GM12891 (cell line): Measurements from ENCODE around the gene ELK4.

ENCODE experiments used
- PAX5 ChIP-seq: IDR thresholded peaks from 2 replicates; pipeline ENCODE4 v1.6.1; 2011; ENCODE audit warnings: low read length, moderate library complexity, mild to moderate bottlenecking; ENCODE audit not compliant: insufficient read depth, severe bottlenecking
- POLR2A ChIP-seq: IDR thresholded peaks from 2 replicates; pipeline ENCODE4 v1.6.1; 2011; ENCODE audit warnings: low read depth, low read length, control low read depth
- POLR2AphosphoS5 ChIP-seq: IDR thresholded peaks from 2 replicates; pipeline ENCODE4 v1.6.1; 2011; ENCODE audit warnings: low read depth, low read length, control low read depth
- TAF1 ChIP-seq: IDR thresholded peaks from 2 replicates; pipeline ENCODE4 v1.6.1; 2011; ENCODE audit warnings: low read depth, low read length, control low read depth

DNA sequence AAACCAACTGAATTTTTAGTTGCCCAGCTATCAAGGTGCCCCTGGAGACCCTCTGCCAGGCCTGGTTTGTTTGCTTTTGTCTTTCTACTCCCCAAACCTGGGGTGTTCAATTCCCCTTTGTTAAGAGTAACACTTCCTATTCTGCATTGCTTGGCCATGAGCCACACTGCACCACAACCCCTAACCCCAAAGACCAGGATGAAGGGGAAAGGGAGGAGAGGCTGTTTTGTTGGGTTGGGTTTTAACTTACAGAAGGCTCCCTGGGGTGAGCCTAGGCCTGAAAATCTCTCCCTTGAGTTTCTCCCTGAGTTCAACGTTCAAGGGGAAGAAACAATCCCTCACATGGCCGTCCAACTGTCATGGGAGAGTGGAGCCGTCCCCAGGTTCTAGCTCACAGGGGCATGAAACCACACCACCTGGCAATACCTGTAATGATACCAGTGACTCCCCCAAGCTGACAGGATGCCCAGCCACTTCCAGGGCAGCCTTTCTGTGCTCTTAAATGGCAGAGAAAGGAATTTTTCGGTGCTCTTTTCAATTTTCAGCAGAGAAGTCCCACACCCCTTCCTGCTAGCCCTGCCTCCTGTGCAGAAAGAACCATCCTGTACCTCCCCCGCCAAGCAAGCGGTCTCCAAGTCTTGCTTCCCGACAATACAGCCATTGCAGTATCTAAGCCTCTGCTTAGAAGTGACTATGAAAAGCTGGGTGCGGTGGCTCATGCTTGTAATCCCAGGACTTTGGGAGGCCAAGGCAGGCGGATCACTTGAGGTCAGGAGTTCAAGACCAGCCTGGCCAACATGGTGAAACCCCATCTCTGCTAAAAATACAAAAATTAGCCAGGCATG lies 33.6 kb upstream of the ELK4 start:
- TF ChIP-seq POLR2A (no peak), TAF1 (no peak), POLR2AphosphoS5 (no peak), PAX5 (no peak)
